Lower leg skin (tissue), 4 donors: ENCODE data around the gene SLC11A2. TPM values are rescaled to one million over a fixed set of nuclear protein-coding genes. Genes with fewer than 3 reads are reported as not detected.

Experiments
- DNase-seq, 2 donors: peaks; one replicate each; pipeline ENCODE4 v3.0.0-alpha.2; 2019; ENCODE audit warnings: low spot score in 2 of 2
- H3K4me3 ChIP-seq: fragments of 200-600 bp; sonication (generic); 2 replicates; pipeline ENCODE4 v1.5.1; 2017; ENCODE audit warnings: mild to moderate bottlenecking, low read depth; ENCODE audit not compliant: poor library complexity, severe bottlenecking
- POLR2A ChIP-seq, 2 donors: fragments of 450-650 bp; IDR thresholded peaks; one replicate each; pipeline ENCODE4 v1.6.1; 2016 to 2017; ENCODE audit warnings: antibody characterized with exemption in 2 of 2, mild to moderate bottlenecking in 1 of 2, moderate library complexity in 1 of 2
- WGBS, 2 donors: methylation state at CpG; one replicate each; pipeline ENCODE4 v1.1.5; 2018; 5-methylcytosine and 5-hydroxymethylcytosine counted together
- intact Hi-C: fragments of 100-400 bp; cut with DNase I; formaldehyde crosslinking; loops from one replicate; pipeline ENCODE4 v1.15.0; 2023; ENCODE audit warnings: low total_unique reads
- total RNA-seq, 4 donors: library from RNA; depleted of rRNA; stranded (reverse); fragments of >200 nt; gene quantifications; one replicate each; pipeline ENCODE4 v1.1.0, GENCODE V29; 2016
- TF ChIP-seq, protein P1 (sequence below), 3 donors: fragments of 450-650 bp; IDR thresholded peaks; one replicate each; pipeline ENCODE4 v1.5.1; 2016; ENCODE audit warnings: antibody characterized with exemption in 3 of 3, mild to moderate bottlenecking in 3 of 3, moderate library complexity in 2 of 3

SLC11A2 gene
- total RNA-seq, 4 donors from 2014 or later, result 48.8 to 76.1 (median 64.9) TPM

DNA sequence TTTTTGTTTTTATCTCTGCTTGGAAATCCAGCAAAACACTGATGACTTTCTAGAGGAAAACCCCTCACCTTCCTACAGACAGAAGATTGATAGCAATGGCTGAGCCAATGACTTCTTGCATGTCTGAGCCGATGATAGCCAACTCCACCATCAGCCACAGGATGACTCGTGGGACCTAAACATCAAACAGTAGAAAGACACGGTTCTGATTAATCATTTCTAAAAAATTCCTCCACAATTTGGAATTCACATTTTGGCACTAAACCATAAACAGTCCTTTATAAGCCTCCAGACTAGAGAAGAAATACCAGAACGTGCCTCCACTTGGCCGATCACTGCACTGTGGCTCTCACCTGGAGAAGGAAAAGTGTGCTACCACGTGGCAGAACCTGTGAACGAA lies 25.9 kb downstream of the SLC11A2 start:
- H3K4me3 ChIP-seq, result no peak overlapping the region
- intact Hi-C loops, result no loop called here
- DNase-seq, result no peak
- 64 to 74% methylated on average over 7 of the region's 7 CpGs for WGBS, 2 donors
- TF ChIP-seq, protein P1, sequence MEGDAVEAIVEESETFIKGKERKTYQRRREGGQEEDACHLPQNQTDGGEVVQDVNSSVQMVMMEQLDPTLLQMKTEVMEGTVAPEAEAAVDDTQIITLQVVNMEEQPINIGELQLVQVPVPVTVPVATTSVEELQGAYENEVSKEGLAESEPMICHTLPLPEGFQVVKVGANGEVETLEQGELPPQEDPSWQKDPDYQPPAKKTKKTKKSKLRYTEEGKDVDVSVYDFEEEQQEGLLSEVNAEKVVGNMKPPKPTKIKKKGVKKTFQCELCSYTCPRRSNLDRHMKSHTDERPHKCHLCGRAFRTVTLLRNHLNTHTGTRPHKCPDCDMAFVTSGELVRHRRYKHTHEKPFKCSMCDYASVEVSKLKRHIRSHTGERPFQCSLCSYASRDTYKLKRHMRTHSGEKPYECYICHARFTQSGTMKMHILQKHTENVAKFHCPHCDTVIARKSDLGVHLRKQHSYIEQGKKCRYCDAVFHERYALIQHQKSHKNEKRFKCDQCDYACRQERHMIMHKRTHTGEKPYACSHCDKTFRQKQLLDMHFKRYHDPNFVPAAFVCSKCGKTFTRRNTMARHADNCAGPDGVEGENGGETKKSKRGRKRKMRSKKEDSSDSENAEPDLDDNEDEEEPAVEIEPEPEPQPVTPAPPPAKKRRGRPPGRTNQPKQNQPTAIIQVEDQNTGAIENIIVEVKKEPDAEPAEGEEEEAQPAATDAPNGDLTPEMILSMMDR (IDR thresholded peaks at IDR 0.05), result no peak
- no peak for TF ChIP-seq POLR2A (IDR thresholded peaks at IDR 0.05)

DNA sequence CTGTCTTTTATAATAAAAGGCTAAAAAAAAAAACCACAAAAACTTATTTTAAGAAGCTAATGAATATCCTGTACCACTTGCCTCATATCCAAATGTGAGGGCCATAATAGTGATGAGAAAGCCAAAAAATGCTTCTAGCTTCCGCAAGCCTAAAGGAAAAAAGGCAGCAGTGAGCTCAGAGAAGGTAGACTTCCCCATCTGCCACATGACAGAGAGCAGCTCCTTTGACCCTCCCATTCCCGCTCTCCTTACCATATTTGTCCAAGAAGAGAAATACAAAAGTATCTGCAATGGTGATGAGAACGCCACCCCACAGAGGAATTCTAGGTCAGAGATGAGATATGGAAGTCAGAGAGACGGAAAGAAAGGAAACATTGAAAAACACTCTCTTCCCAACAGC lies 27.1 kb downstream of the SLC11A2 start:
- intact Hi-C loops, result no loop called here
- H3K4me3 ChIP-seq, result no peak overlapping the region
- 75% methylated on average over 4 of the region's 4 CpGs for whole genome bisulfite sequencing, 2 donors
- no peak for TF ChIP-seq POLR2A (IDR thresholded peaks at IDR 0.05)
- TF ChIP-seq, protein P1 (IDR thresholded peaks at IDR 0.05), result no peak
- no peak for DNase-seq

DNA sequence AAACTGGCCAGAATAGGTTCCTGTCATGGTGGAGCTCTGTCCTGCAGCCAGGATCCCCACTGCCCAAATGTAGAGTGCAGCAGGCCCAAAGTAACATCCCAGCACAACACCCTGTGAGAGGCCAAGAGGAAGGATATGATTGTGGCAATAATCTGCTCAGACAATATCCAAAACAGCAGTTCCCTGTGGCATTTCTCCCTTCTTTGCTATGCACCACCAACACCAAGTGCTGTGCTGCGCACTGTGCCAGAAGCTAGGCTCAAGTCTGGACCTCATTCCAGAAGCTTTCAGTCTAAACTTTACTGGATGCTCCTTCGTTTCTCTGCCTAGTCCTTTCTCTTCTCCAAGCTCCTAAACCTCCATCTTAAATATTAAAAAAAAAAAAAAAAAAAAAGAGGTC lies 33.4 kb downstream of the SLC11A2 start:
- H3K4me3 ChIP-seq, result no peak overlapping the region
- DNase-seq, result no peak
- intact Hi-C loops, result no loop called here
- TF ChIP-seq, protein P1 (IDR thresholded peaks at IDR 0.05), result no peak
- no peak for TF ChIP-seq POLR2A (IDR thresholded peaks at IDR 0.05)
- WGBS, 2 donors, result 29 to 35% methylated on average over 2 of the region's 2 CpGs

DNA sequence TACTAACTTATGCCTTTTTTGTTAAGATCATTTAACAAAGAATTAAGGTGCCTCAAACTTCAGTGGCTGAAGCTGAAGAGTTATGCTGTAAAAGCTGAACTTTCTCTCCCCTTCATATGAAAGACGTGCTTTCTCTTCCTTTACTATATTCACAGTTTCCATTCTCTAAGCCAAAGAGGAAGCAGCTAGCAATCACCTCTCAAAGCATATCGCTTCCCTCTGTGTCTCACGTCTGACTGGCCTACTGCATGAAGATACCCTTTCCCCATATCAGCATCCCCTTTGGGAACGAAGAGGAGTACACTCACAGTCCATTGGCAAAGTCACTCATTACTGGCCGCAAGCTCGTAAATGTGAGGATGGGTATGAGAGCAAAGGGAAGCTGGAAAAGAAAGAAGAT lies 34.9 kb downstream of the SLC11A2 start:
- 77 to 79% methylated on average over 6 of the region's 6 CpGs for WGBS, 2 donors
- TF ChIP-seq, protein P1 (IDR thresholded peaks at IDR 0.05), result no peak
- TF ChIP-seq POLR2A (IDR thresholded peaks at IDR 0.05), result no peak
- intact Hi-C loops, result no loop called here
- DNase-seq, result no peak
- H3K4me3 ChIP-seq, result no peak overlapping the region

DNA sequence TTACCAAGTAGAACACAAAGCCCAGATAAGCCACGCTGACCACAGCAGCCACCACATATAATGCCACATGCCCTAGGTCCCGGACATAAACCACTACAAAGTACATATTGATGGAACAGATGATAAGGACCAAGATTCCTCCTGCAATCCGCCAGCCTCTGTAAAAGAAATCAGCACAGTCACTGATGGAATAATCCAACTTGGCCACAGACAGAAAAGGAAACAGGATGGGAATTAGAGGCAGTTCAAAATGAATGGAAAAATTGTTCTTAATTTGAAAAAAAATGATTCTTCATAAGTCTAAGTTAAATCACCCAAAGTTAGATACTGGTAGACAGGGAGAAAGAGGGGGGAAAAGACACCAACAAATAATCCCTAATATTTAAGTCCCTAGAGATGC lies 35.4 kb downstream of the SLC11A2 start:
- TF ChIP-seq POLR2A (IDR thresholded peaks at IDR 0.05), result no peak
- TF ChIP-seq, protein P1 (IDR thresholded peaks at IDR 0.05), result no peak
- intact Hi-C loops, result no loop called here
- DNase-seq, result no peak
- no peak overlapping the region for H3K4me3 ChIP-seq
- WGBS, 2 donors, result 87 to 88% methylated on average over 3 of the region's 3 CpGs

DNA sequence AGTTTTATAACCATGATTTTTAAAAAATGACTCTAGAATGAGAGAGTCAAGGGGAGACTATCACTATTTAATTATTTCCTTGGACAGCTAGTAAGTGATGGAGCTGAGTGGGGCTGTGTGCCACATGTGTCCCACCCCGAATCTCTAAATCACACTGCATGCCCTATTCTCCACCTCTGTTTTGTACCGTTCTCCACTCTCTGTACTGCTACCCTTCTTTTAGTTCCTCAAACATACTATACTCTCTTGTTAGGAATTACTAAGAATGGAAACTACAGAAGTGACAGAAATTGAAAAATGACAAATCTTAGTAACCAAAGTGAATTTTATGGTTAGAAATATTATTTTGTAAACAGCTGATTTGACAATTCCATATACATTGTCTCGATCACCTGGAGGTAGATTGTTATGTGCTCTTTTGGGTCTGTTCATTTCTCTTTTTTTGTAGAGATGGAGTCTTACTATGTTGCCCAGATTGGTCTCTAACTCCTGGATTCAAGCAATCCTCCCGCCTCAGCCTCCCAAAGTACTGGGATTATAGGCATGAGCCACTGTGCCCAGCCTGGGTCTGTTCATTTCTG lies 35.9 kb downstream of the SLC11A2 start:
- 82 to 88% methylated on average over 4 of the region's 4 CpGs for WGBS, 2 donors
- intact Hi-C loops, result no loop called here
- H3K4me3 ChIP-seq, result no peak overlapping the region
- DNase-seq, result no peak
- TF ChIP-seq, protein P1 (IDR thresholded peaks at IDR 0.05), result no peak
- TF ChIP-seq POLR2A (IDR thresholded peaks at IDR 0.05), result no peak
